Esophagus muscularis mucosa (tissue), 4 donors: ENCODE data around the gene ADCY4. TPM values are rescaled to one million over a fixed set of nuclear protein-coding genes. Genes with fewer than 3 reads are reported as not detected.

ENCODE experiments used
- DNase-seq: peaks from one replicate; pipeline ENCODE4 v3.0.0-alpha.2; 2017; ENCODE audit errors: extremely low spot score
- H3K27ac ChIP-seq, 4 donors: fragments of 200-600 bp; sonication (generic); replicated peaks in 1 of 4; 1 replicate in 3 of 4; 2 replicates in 1 of 4; pipeline ENCODE4 v1.5.1; 2016 to 2019; ENCODE audit warnings: mild to moderate bottlenecking in 1 of 4
- H3K27me3 ChIP-seq, 4 donors: fragments of 200-600 bp; sonication (generic); one replicate each; pipeline versions ENCODE4 v1.5.1 to v1.6.0; 2016 to 2019
- H3K36me3 ChIP-seq, 4 donors: fragments of 200-600 bp; sonication (generic); one replicate each; pipeline ENCODE4 v1.5.1; 2016 to 2019
- H3K4me1 ChIP-seq, 4 donors: fragments of 200-600 bp; sonication (generic); one replicate each; pipeline ENCODE4 v1.5.1; 2016 to 2019
- H3K4me3 ChIP-seq, 4 donors: fragments of 200-600 bp; sonication (generic); 1 replicate in 2 of 4; 2 replicates in 2 of 4; pipeline ENCODE4 v1.5.1; 2016 to 2019; ENCODE audit warnings: mild to moderate bottlenecking in 4 of 4, moderate library complexity in 1 of 4
- H3K9me3 ChIP-seq, 4 donors: fragments of 200-600 bp; sonication (generic); 1 replicate in 3 of 4; 2 replicates in 1 of 4; pipeline ENCODE4 v1.5.1; 2016 to 2019
- EP300 ChIP-seq: sonication (generic); formaldehyde crosslinking; IDR thresholded peaks from one replicate; pipeline ENCODE4 v1.6.1; 2017; ENCODE audit warnings: antibody characterized with exemption
- POLR2A ChIP-seq: fragments of 450-650 bp; IDR thresholded peaks from one replicate; pipeline ENCODE4 v1.6.1; 2017; ENCODE audit warnings: antibody characterized with exemption, moderate library complexity, mild to moderate bottlenecking, low read depth
- POLR2AphosphoS5 ChIP-seq, 2 donors: sonication (generic); formaldehyde crosslinking; IDR thresholded peaks; one replicate each; pipeline ENCODE4 v1.6.1; 2017; ENCODE audit warnings: antibody characterized with exemption in 2 of 2
- WGBS: methylation state at CpG from one replicate; pipeline ENCODE4 v1.1.5; 2018; 5-methylcytosine and 5-hydroxymethylcytosine counted together
- intact Hi-C: fragments of 100-400 bp; cut with DNase I; formaldehyde crosslinking; loops from one replicate; pipeline ENCODE4 v1.15.1; 2023
- total RNA-seq, 4 donors: library from RNA; depleted of rRNA; stranded (reverse); fragments of >200 nt; gene quantifications; one replicate each; pipeline versions ENCODE4 v1.1.0 to v1.2.1, GENCODE V29; 2016
- TF ChIP-seq, protein P1 (sequence below), 3 experiments: fragments of 200-600 bp in 2 of 3; fragments of 450-650 bp in 1 of 3; sonication (generic) in 2 of 3; IDR thresholded peaks; one replicate each; pipeline ENCODE4 v1.5.1; 2017 to 2019; ENCODE audit warnings: antibody characterized with exemption in 3 of 3, mild to moderate bottlenecking in 2 of 3, moderate library complexity in 1 of 3

ADCY4 gene
- total RNA-seq, 4 donors from 2014 or later, result 21.5 to 36.9 (median 27.9) TPM

DNA sequence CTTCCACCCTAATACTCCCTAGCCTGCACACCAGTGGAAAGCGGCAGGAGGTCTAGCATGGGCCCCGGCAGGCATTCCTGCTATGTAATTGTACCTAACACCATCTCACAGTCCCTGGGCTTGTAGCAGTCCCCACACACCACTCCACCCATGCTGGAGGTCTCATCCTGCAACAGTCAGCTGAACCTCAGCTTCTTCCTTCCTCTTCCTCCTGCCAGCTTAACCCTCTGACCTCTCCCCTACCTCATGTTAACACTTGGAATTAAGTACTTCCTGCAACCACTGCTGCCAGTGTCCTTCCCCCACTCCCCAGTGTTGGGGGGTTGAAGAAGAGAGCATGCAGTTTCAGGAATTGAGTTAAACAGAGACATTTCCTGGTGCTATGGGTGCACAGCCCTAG is 7.6 kb downstream of the ADCY4 start:
- Histone ChIP-seq H3K4me3 (no peak overlapping the region), H3K4me1 (peaks cover 7 to 17% (median 10%) of the 10 kb centered on the region in 4 donors), H3K36me3 (peaks cover 0 to 64% (median 4%) of the 10 kb centered on the region in 4 donors), H3K27ac (no peak overlapping the region), H3K9me3 (no peaks in the 10 kb centered on the region), H3K27me3 (peaks cover 0 to 8% (median under 1%) of the 10 kb centered on the region in 4 donors)
- TF ChIP-seq, protein P1, sequence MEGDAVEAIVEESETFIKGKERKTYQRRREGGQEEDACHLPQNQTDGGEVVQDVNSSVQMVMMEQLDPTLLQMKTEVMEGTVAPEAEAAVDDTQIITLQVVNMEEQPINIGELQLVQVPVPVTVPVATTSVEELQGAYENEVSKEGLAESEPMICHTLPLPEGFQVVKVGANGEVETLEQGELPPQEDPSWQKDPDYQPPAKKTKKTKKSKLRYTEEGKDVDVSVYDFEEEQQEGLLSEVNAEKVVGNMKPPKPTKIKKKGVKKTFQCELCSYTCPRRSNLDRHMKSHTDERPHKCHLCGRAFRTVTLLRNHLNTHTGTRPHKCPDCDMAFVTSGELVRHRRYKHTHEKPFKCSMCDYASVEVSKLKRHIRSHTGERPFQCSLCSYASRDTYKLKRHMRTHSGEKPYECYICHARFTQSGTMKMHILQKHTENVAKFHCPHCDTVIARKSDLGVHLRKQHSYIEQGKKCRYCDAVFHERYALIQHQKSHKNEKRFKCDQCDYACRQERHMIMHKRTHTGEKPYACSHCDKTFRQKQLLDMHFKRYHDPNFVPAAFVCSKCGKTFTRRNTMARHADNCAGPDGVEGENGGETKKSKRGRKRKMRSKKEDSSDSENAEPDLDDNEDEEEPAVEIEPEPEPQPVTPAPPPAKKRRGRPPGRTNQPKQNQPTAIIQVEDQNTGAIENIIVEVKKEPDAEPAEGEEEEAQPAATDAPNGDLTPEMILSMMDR (IDR thresholded peaks at IDR 0.05), result no peak
- TF ChIP-seq EP300 (no peak), POLR2AphosphoS5 (IDR thresholded peaks at IDR 0.05) (no peak), POLR2A (no peak)
- WGBS, result 88% methylated on average over 2 of the region's 2 CpGs
- intact Hi-C loops, result no loop called here
- no peak for DNase-seq

DNA sequence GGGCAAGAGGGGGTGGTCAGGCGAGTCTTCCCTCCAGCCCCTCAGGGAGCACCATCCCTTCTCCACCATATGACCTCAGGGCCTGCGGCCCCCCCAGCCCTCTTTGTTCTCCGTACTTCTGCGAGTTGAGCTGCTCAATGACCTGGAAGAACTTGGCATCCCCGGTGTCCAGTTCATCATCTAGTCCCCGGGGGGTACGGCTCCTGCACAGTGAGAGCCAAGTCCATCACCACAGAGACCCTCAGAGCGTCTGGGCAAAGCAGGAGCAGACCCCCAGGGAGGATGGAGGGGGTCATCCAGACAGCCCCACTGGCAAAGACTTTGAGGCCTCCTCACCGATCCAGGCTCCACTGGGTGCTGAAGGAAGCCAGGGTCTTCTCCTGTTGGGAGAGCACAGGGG is 8.9 kb downstream of the ADCY4 start:
- TF ChIP-seq EP300, result no peak
- TF ChIP-seq, protein P1 (IDR thresholded peaks at IDR 0.05), result no peak
- TF ChIP-seq POLR2AphosphoS5 (IDR thresholded peaks at IDR 0.05), result no peak
- Histone ChIP-seq H3K27ac (no peak overlapping the region), H3K4me3 (no peak overlapping the region), H3K4me1 (peaks cover 0 to 9% (median 2%) of the 10 kb centered on the region in 4 donors), H3K27me3 (no peaks in the 10 kb centered on the region), H3K36me3 (peaks cover 0 to 66% (median 5%) of the 10 kb centered on the region in 4 donors), H3K9me3 (no peaks in the 10 kb centered on the region)
- intact Hi-C loops, result no loop called here
- DNase-seq, result no peak
- WGBS, result 91% methylated on average over 4 of the region's 9 CpGs

DNA sequence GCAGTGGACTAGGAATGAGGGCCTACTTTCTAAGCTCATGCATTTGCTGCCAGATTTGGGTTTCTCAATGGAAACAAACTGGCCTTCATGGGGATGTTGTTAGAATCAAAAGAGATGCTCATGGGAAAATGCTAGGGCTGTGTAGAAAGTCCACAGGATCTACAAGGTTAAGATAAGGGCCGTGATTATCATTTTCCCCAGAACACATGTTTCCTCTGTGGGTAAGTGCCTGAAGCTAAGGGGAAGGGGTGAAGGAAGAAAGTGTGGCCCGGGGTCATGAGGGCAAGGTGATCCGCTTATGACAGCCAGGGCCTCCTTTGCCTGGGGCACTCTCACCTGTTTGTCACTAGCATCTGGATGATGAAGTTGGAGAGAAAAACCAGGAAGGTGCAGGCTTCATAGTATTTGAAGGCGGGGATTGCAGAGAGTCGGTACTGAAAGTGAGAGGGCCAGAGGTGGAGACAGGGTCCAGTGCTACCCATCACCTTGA is 9.8 kb downstream of the ADCY4 start:
- no peaks in the 10 kb centered on the region for H3K9me3 ChIP-seq
- WGBS, result 85% methylated on average over 5 of the region's 5 CpGs
- H3K4me1 ChIP-seq, result peaks cover 0 to 9% (median 2%) of the 10 kb centered on the region in 4 donors
- no peak overlapping the region for H3K4me3 ChIP-seq
- no peak overlapping the region for H3K27ac ChIP-seq
- H3K27me3 ChIP-seq, result peaks cover 0 to 8% (median 0%) of the 10 kb centered on the region in 4 donors
- intact Hi-C loops, result no loop called here
- H3K36me3 ChIP-seq, result peaks cover 0 to 69% (median 5%) of the 10 kb centered on the region in 4 donors
- no peak for DNase-seq
- TF ChIP-seq POLR2A, result no peak
- TF ChIP-seq, protein P1 (IDR thresholded peaks at IDR 0.05), result no peak

DNA sequence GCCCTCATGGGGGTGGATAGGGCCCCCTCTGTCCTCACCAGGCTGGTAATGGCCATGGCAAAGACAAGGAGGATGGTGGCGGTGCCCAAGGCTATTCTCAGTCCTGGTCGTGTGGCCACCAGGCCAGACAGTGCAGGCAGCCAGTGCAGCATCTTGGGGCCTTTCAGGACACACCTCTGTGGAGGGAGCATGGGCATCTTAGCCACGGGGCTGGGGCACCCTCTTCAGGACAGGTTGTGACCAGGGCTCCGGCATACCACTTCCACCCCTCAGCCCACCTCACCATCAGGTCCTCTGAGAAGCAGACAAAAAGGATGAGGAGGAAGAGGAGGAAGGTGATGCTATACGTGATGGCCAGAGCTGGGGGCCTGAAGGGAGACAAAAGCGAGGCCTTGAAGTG is 10.8 kb downstream of the ADCY4 start:
- TF ChIP-seq, protein P1 (IDR thresholded peaks at IDR 0.05), result no peak
- TF ChIP-seq POLR2AphosphoS5 (IDR thresholded peaks at IDR 0.05) (no peak), POLR2A (no peak), EP300 (no peak)
- peaks cover 0 to 5% (median 2%) of the 10 kb centered on the region in 4 donors for H3K4me1 ChIP-seq
- no peak overlapping the region for H3K4me3 ChIP-seq
- H3K36me3 ChIP-seq, result peaks cover 0 to 72% (median 5%) of the 10 kb centered on the region in 4 donors
- WGBS, result 79% methylated on average over 4 of the region's 6 CpGs
- peaks cover 0 to 18% (median 5%) of the 10 kb centered on the region in 4 donors for H3K27me3 ChIP-seq
- no peak overlapping the region for H3K27ac ChIP-seq
- intact Hi-C loops, result no loop called here
- no peak for DNase-seq
- no peaks in the 10 kb centered on the region for H3K9me3 ChIP-seq

DNA sequence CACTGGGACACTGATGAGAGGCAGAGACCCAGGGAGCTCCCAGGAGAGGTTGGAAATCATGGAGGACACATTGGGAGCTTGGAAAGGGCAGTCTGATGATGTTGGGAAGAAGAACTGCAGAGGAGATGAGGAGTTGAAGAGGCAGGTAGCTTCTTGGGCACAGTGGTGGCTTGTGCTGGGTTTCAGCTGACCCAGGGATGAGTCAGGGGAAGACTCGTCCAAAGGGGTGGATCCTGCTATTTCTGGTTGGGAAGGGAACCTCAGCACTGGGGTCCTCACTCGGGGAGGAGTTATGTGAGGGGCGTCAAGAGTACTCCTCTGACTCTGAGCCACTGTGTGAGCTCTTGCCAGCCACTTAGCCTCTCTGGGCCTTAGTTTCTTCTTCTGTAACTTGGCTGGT is 11.5 kb downstream of the ADCY4 start:
- H3K9me3 ChIP-seq, result no peaks in the 10 kb centered on the region
- TF ChIP-seq EP300 (no peak), POLR2A (no peak), POLR2AphosphoS5 (IDR thresholded peaks at IDR 0.05) (no peak)
- TF ChIP-seq, protein P1 (IDR thresholded peaks at IDR 0.05), result no peak
- 34% methylated on average over 3 of the region's 3 CpGs for WGBS
- peaks cover 0 to 71% (median 5%) of the 10 kb centered on the region in 4 donors for H3K36me3 ChIP-seq
- no peak overlapping the region for H3K4me3 ChIP-seq
- DNase-seq, result no peak
- H3K27me3 ChIP-seq, result peaks cover 0 to 25% (median 8%) of the 10 kb centered on the region in 4 donors
- peaks cover 0 to 5% (median 0%) of the 10 kb centered on the region in 4 donors for H3K4me1 ChIP-seq
- H3K27ac ChIP-seq, result no peak overlapping the region
- intact Hi-C loops, result no loop called here
